ENCODE results near the gene ARHGEF17.
A peak's percentile ranks its signal among the peaks of the same experiment; 100 is the strongest.

ARHGEF17 gene

GRCh38 chr11:73342633-73343032 is 34.6 kb downstream of the ARHGEF17 start:
- no peak overlapping the region for H2AFZ ChIP-seq (ENCODE audit: insufficient read depth, low read length, poor library complexity)
- no peak overlapping the region for H4K91ac ChIP-seq (ENCODE audit: low read depth, low read length)
- no peak overlapping the region for H2BK5ac ChIP-seq (ENCODE audit: low read depth, low read length, poor library complexity)
- H3K27ac ChIP-seq (ENCODE audit: low read depth, low read length): no peak overlapping the region
- H3K18ac ChIP-seq (ENCODE audit: low read length): peak overlapping the region; percentile 53
- H3K9ac ChIP-seq (ENCODE audit: low read length): peak overlapping the region; percentile 40
- H3K9me3 ChIP-seq (ENCODE audit: insufficient read depth, low read depth, low read length): peaks cover 4% of the 10 kb centered on the region
- peaks cover 10 to 17% of the 10 kb centered on the region in 2 experiments for H3K36me3 ChIP-seq (ENCODE audit: control insufficient read depth in 1 of 2, insufficient read depth in 2 of 2, low read length in 2 of 2)
- no peak overlapping the region for H2BK120ac ChIP-seq (ENCODE audit: insufficient read depth, low read length, poor library complexity)
- H2BK12ac ChIP-seq (ENCODE audit: low read length): no peak overlapping the region
- peak overlapping the region; percentile 31 for H3K4me3 ChIP-seq (ENCODE audit: low read depth, low read length)
- no peak overlapping the region for H4K12ac ChIP-seq (ENCODE audit: low read depth, low read length)
- peaks cover 25 to 28% of the 10 kb centered on the region in 2 experiments for H3K4me1 ChIP-seq (ENCODE audit: control insufficient read depth in 1 of 2, insufficient read depth in 2 of 2, low read length in 2 of 2)
- no peak overlapping the region for H3K14ac ChIP-seq (ENCODE audit: low read length)
- no peak overlapping the region for H4K8ac ChIP-seq (ENCODE audit: low read depth, low read length)
- no peaks in the 10 kb centered on the region for H3K79me1 ChIP-seq (ENCODE audit: low read length)
- H2AK5ac ChIP-seq (ENCODE audit: low read length): no peak overlapping the region
- H3K27me3 ChIP-seq (ENCODE audit: insufficient read depth, low read length): no peaks in the 10 kb centered on the region
- no peak overlapping the region for H3K4ac ChIP-seq (ENCODE audit: low read depth, low read length)
- DNase-seq: no peak
- H3K79me2 ChIP-seq (ENCODE audit: control insufficient read depth, insufficient read depth, low read length, poor library complexity): peaks cover 4% of the 10 kb centered on the region
- peak overlapping the region; percentile 57 for H3K4me2 ChIP-seq (ENCODE audit: low read length)
- no CpG with 5 or more reads among the region's 54 CpGs for WGBS (ENCODE audit: extremely low coverage, insufficient coverage, insufficient read length)
- H3K23ac ChIP-seq (ENCODE audit: low read length): no peak overlapping the region

GRCh38 chr11:73343076-73343873 is 35.2 kb downstream of the ARHGEF17 start:
- H3K79me2 ChIP-seq (ENCODE audit: control insufficient read depth, insufficient read depth, low read length, poor library complexity): peaks cover 4% of the 10 kb centered on the region
- no peak for DNase-seq
- WGBS (ENCODE audit: extremely low coverage, insufficient coverage, insufficient read length): no CpG with 5 or more reads among the region's 40 CpGs
- no peak overlapping the region for H2BK120ac ChIP-seq (ENCODE audit: insufficient read depth, low read length, poor library complexity)
- H3K27ac ChIP-seq (ENCODE audit: low read depth, low read length): no peak overlapping the region
- H3K27me3 ChIP-seq (ENCODE audit: insufficient read depth, low read length): no peaks in the 10 kb centered on the region
- no peak overlapping the region for H3K4me3 ChIP-seq (ENCODE audit: low read depth, low read length)
- H3K14ac ChIP-seq (ENCODE audit: low read length): no peak overlapping the region
- peaks cover 4% of the 10 kb centered on the region for H3K9me3 ChIP-seq (ENCODE audit: insufficient read depth, low read depth, low read length)
- H3K4me1 ChIP-seq (ENCODE audit: control insufficient read depth in 1 of 2, insufficient read depth in 2 of 2, low read length in 2 of 2): peaks cover 25 to 28% of the 10 kb centered on the region in 2 experiments
- H3K18ac ChIP-seq (ENCODE audit: low read length): peak overlapping the region; percentile 35
- peaks cover 16 to 24% of the 10 kb centered on the region in 2 experiments for H3K36me3 ChIP-seq (ENCODE audit: control insufficient read depth in 1 of 2, insufficient read depth in 2 of 2, low read length in 2 of 2)
- H3K23ac ChIP-seq (ENCODE audit: low read length): no peak overlapping the region
- H2AK5ac ChIP-seq (ENCODE audit: low read length): no peak overlapping the region
- no peak overlapping the region for H3K4ac ChIP-seq (ENCODE audit: low read depth, low read length)
- H2BK5ac ChIP-seq (ENCODE audit: low read depth, low read length, poor library complexity): no peak overlapping the region
- H4K12ac ChIP-seq (ENCODE audit: low read depth, low read length): no peak overlapping the region
- no peak overlapping the region for H2BK12ac ChIP-seq (ENCODE audit: low read length)
- H3K9ac ChIP-seq (ENCODE audit: low read length): no peak overlapping the region
- no peaks in the 10 kb centered on the region for H3K79me1 ChIP-seq (ENCODE audit: low read length)
- H2AFZ ChIP-seq (ENCODE audit: insufficient read depth, low read length, poor library complexity): no peak overlapping the region
- H3K4me2 ChIP-seq (ENCODE audit: low read length): peak overlapping the region; percentile 24
- no peak overlapping the region for H4K91ac ChIP-seq (ENCODE audit: low read depth, low read length)
- H4K8ac ChIP-seq (ENCODE audit: low read depth, low read length): no peak overlapping the region

- Histone ChIP-seq H2BK5ac (ENCODE audit: low read depth, low read length, poor library complexity) (no peak overlapping the region), H2AFZ (ENCODE audit: insufficient read depth, low read length, poor library complexity) (no peak overlapping the region), H4K12ac (ENCODE audit: low read depth, low read length) (no peak overlapping the region), H3K9me3 (ENCODE audit: insufficient read depth, low read depth, low read length) (peaks cover 4% of the 10 kb centered on the region), H2BK120ac (ENCODE audit: insufficient read depth, low read length, poor library complexity) (no peak overlapping the region), H3K79me1 (ENCODE audit: low read length) (no peaks in the 10 kb centered on the region), H3K18ac (ENCODE audit: low read length) (no peak overlapping the region), H3K4me3 (ENCODE audit: low read depth, low read length) (no peak overlapping the region), H4K8ac (ENCODE audit: low read depth, low read length) (no peak overlapping the region), H3K14ac (ENCODE audit: low read length) (no peak overlapping the region), H2BK12ac (ENCODE audit: low read length) (no peak overlapping the region), H3K79me2 (ENCODE audit: control insufficient read depth, insufficient read depth, low read length, poor library complexity) (peaks cover 4% of the 10 kb centered on the region), H3K36me3 (ENCODE audit: control insufficient read depth in 1 of 2, insufficient read depth in 2 of 2, low read length in 2 of 2) (peaks cover 18 to 30% of the 10 kb centered on the region in 2 experiments), H2AK5ac (ENCODE audit: low read length) (no peak overlapping the region), H3K4ac (ENCODE audit: low read depth, low read length) (peak overlapping the region; percentile 7), H3K9ac (ENCODE audit: low read length) (no peak overlapping the region), H3K23ac (ENCODE audit: low read length) (no peak overlapping the region), H4K91ac (ENCODE audit: low read depth, low read length) (no peak overlapping the region), H3K4me1 (ENCODE audit: control insufficient read depth in 1 of 2, insufficient read depth in 2 of 2, low read length in 2 of 2) (peaks cover 25 to 28% of the 10 kb centered on the region in 2 experiments), H3K27ac (ENCODE audit: low read depth, low read length) (no peak overlapping the region), H3K4me2 (ENCODE audit: low read length) (no peak overlapping the region), H3K27me3 (ENCODE audit: insufficient read depth, low read length) (no peaks in the 10 kb centered on the region)
- WGBS (ENCODE audit: extremely low coverage, insufficient coverage, insufficient read length): no CpG with 5 or more reads among the region's 20 CpGs
- DNase-seq: no peak
These were observed 36.1 kb downstream of the ARHGEF17 start for GRCh38 chr11:73344191-73344607.

- H2AFZ ChIP-seq (ENCODE audit: insufficient read depth, low read length, poor library complexity): no peak overlapping the region
- no CpG with 5 or more reads among the region's 5 CpGs for WGBS (ENCODE audit: extremely low coverage, insufficient coverage, insufficient read length)
- no peak overlapping the region for H3K9ac ChIP-seq (ENCODE audit: low read length)
- H4K8ac ChIP-seq (ENCODE audit: low read depth, low read length): no peak overlapping the region
- no peak overlapping the region for H3K14ac ChIP-seq (ENCODE audit: low read length)
- H2BK120ac ChIP-seq (ENCODE audit: insufficient read depth, low read length, poor library complexity): no peak overlapping the region
- H4K12ac ChIP-seq (ENCODE audit: low read depth, low read length): no peak overlapping the region
- no peak overlapping the region for H4K91ac ChIP-seq (ENCODE audit: low read depth, low read length)
- peaks cover 20 to 35% of the 10 kb centered on the region in 2 experiments for H3K36me3 ChIP-seq (ENCODE audit: control insufficient read depth in 1 of 2, insufficient read depth in 2 of 2, low read length in 2 of 2)
- H3K79me2 ChIP-seq (ENCODE audit: control insufficient read depth, insufficient read depth, low read length, poor library complexity): peaks cover 4% of the 10 kb centered on the region
- H3K4me3 ChIP-seq (ENCODE audit: low read depth, low read length): no peak overlapping the region
- no peak overlapping the region for H2AK5ac ChIP-seq (ENCODE audit: low read length)
- no peaks in the 10 kb centered on the region for H3K27me3 ChIP-seq (ENCODE audit: insufficient read depth, low read length)
- DNase-seq: no peak
- H3K18ac ChIP-seq (ENCODE audit: low read length): no peak overlapping the region
- no peak overlapping the region for H2BK5ac ChIP-seq (ENCODE audit: low read depth, low read length, poor library complexity)
- no peak overlapping the region for H3K27ac ChIP-seq (ENCODE audit: low read depth, low read length)
- H3K4me2 ChIP-seq (ENCODE audit: low read length): no peak overlapping the region
- no peak overlapping the region for H2BK12ac ChIP-seq (ENCODE audit: low read length)
- no peaks in the 10 kb centered on the region for H3K79me1 ChIP-seq (ENCODE audit: low read length)
- H3K4ac ChIP-seq (ENCODE audit: low read depth, low read length): no peak overlapping the region
- peaks cover 4% of the 10 kb centered on the region for H3K9me3 ChIP-seq (ENCODE audit: insufficient read depth, low read depth, low read length)
- H3K23ac ChIP-seq (ENCODE audit: low read length): no peak overlapping the region
- peaks cover 12 to 17% of the 10 kb centered on the region in 2 experiments for H3K4me1 ChIP-seq (ENCODE audit: control insufficient read depth in 1 of 2, insufficient read depth in 2 of 2, low read length in 2 of 2)
These were observed 37.5 kb downstream of the ARHGEF17 start for GRCh38 chr11:73345481-73346160.
